Measurements from ENCODE around the gene CLRN1. TPM values are rescaled to one million over a fixed set of nuclear protein-coding genes. Genes with fewer than 3 reads are reported as not detected.

CLRN1 gene
- total RNA-seq, 4 donors from 2014 or later, result not detected

- Histone ChIP-seq H3K27me3 (peaks cover 4% of the 10 kb centered on the region), H3K9me3 (no peaks in the 10 kb centered on the region), H3K27ac (no peak overlapping the region), H3K36me3 (no peaks in the 10 kb centered on the region), H3K4me3 (no peak overlapping the region), H3K4me1 (no peaks in the 10 kb centered on the region)
- DNase-seq (ENCODE audit: low spot score in 2 of 2), result no peak
- WGBS, result 70% methylated on average over 2 of the region's 2 CpGs
- no peak for TF ChIP-seq POLR2AphosphoS5 (IDR thresholded peaks at IDR 0.05)
These were observed 52.3 kb downstream of the CLRN1 start for GRCh38 chr3:150920236-150920635.

GRCh38 chr3:150917951-150918350 is 54.6 kb downstream of the CLRN1 start:
- WGBS, result 27% methylated on average over 7 of the region's 7 CpGs
- no peak overlapping the region for H3K4me3 ChIP-seq
- no peak for DNase-seq (ENCODE audit: low spot score in 2 of 2)
- H3K27ac ChIP-seq, result no peak overlapping the region
- H3K36me3 ChIP-seq, result no peaks in the 10 kb centered on the region
- no peaks in the 10 kb centered on the region for H3K9me3 ChIP-seq
- peaks cover 3% of the 10 kb centered on the region for H3K4me1 ChIP-seq
- TF ChIP-seq CTCF (IDR thresholded peaks at IDR 0.05) (no peak), POLR2A (IDR thresholded peaks at IDR 0.05) (no peak), EP300 (IDR thresholded peaks at IDR 0.05) (no peak), POLR2AphosphoS5 (IDR thresholded peaks at IDR 0.05) (no peak)
- peaks cover 4% of the 10 kb centered on the region for H3K27me3 ChIP-seq

GRCh38 chr3:150913133-150913922 is 59.2 kb downstream of the CLRN1 start:
- H3K36me3 ChIP-seq, result no peaks in the 10 kb centered on the region
- TF ChIP-seq CTCF (IDR thresholded peaks at IDR 0.05), result no peak
- TF ChIP-seq POLR2AphosphoS5 (IDR thresholded peaks at IDR 0.05), result no peak
- TF ChIP-seq POLR2A (IDR thresholded peaks at IDR 0.05), result no peak
- TF ChIP-seq EP300 (IDR thresholded peaks at IDR 0.05), result no peak
- no peak for DNase-seq (ENCODE audit: low spot score in 2 of 2)
- H3K4me3 ChIP-seq, result no peak overlapping the region
- H3K27me3 ChIP-seq, result peaks cover 6% of the 10 kb centered on the region
- no peak overlapping the region for H3K27ac ChIP-seq
- peaks cover 4% of the 10 kb centered on the region for H3K4me1 ChIP-seq
- WGBS, result 48% methylated on average over 4 of the region's 4 CpGs
- H3K9me3 ChIP-seq, result no peaks in the 10 kb centered on the region

- Histone ChIP-seq H3K9me3 (no peaks in the 10 kb centered on the region), H3K4me1 (peaks cover 4% of the 10 kb centered on the region), H3K27me3 (peaks cover 6% of the 10 kb centered on the region), H3K27ac (no peak overlapping the region), H3K4me3 (no peak overlapping the region), H3K36me3 (no peaks in the 10 kb centered on the region)
- TF ChIP-seq POLR2A (IDR thresholded peaks at IDR 0.05), result no peak
- no peak for TF ChIP-seq EP300 (IDR thresholded peaks at IDR 0.05)
- TF ChIP-seq CTCF (IDR thresholded peaks at IDR 0.05), result no peak
- TF ChIP-seq POLR2AphosphoS5 (IDR thresholded peaks at IDR 0.05), result no peak
- WGBS, result 71% methylated on average over 3 of the region's 3 CpGs
- DNase-seq (ENCODE audit: low spot score in 2 of 2), result no peak
These were observed 60.0 kb downstream of the CLRN1 start for GRCh38 chr3:150912501-150912900.

GRCh38 chr3:150911771-150912170 is 60.8 kb downstream of the CLRN1 start:
- H3K9me3 ChIP-seq, result no peaks in the 10 kb centered on the region
- H3K27ac ChIP-seq, result no peak overlapping the region
- DNase-seq (ENCODE audit: low spot score in 2 of 2), result no peak
- peaks cover 4% of the 10 kb centered on the region for H3K4me1 ChIP-seq
- H3K4me3 ChIP-seq, result no peak overlapping the region
- H3K27me3 ChIP-seq, result peaks cover 6% of the 10 kb centered on the region
- H3K36me3 ChIP-seq, result no peaks in the 10 kb centered on the region
- TF ChIP-seq CTCF (IDR thresholded peaks at IDR 0.05), result no peak
- TF ChIP-seq POLR2AphosphoS5 (IDR thresholded peaks at IDR 0.05), result no peak
- TF ChIP-seq POLR2A (IDR thresholded peaks at IDR 0.05), result no peak
- TF ChIP-seq EP300 (IDR thresholded peaks at IDR 0.05), result no peak
